HCT116 (cell line): ENCODE results near the gene GID4. TPM values are rescaled to one million over a fixed set of nuclear protein-coding genes. Genes with fewer than 3 reads are reported as not detected.

Experiments used
- ATAC-seq: fragments of 200-7000 bp; cut with Tn5 transposase; 2 replicates; pipeline ENCODE4 v1.9.1; 2020; ENCODE audit warnings: mild to moderate bottlenecking, moderate library complexity
- BruUV-seq: library from RNA; stranded (reverse); fragments of 400-500 nt; replicated peaks from 2 replicates; lab custom pipeline; 2021; lab: Mats Ljungman, UMichigan
- CTCF ChIA-PET: fragments of 300-600 bp; sonication (Branson Sonifier 250); formaldehyde crosslinking; loops from one replicate; lab custom pipeline; 2021; ENCODE audit warnings: antibody characterized with exemption; lab: Charles Lee
- POLR2A ChIA-PET: fragments of 300-600, 350-600 bp; sonication (Branson Sonifier 250); formaldehyde crosslinking; loops from one replicate; lab custom pipeline; 2021; ENCODE audit warnings: antibody characterized with exemption; lab: Charles Lee
- RAD21 ChIA-PET, 2 experiments: fragments of 300-600 bp; sonication (Branson Sonifier 250); formaldehyde crosslinking; loops; one replicate each; lab custom pipeline; 2023; ENCODE audit warnings: low total read pairs in 2 of 2; ENCODE audit not compliant: uncharacterized antibody in 2 of 2, unreplicated experiment in 2 of 2, low non-redundant PET in 1 of 2; lab: Charles Lee
- DNase-seq: peaks from one replicate; pipeline ENCODE4 v3.0.0-alpha.2; 2010; ENCODE audit warnings: low read depth, low spot score
- H2AFZ ChIP-seq: fragments of 200-600 bp; shearing (Covaris generic), sonication (generic); 2 replicates; pipeline ENCODE4 v1.6.1; 2017; ENCODE audit warnings: low read depth, mixed run types, mixed read lengths, antibody characterized with exemption, low read length; ENCODE audit not compliant: poor library complexity, severe bottlenecking
- H3K27ac ChIP-seq: 2 replicates; pipeline ENCODE4 v1.5.1; 2012; ENCODE audit warnings: low read depth, low read length
- H3K27me3 ChIP-seq: fragments of 200-600 bp; sonication (generic); 2 replicates; pipeline ENCODE4 v1.6.1; 2016; ENCODE audit warnings: mixed run types, low read length, mixed read lengths; ENCODE audit not compliant: insufficient read depth
- H3K36me3 ChIP-seq, 2 experiments: fragments of 200-500 bp in 1 of 2; fragments of 200-600 bp in 1 of 2; sonication (Bioruptor generic) in 1 of 2; sonication (generic) in 1 of 2; 2 replicates each; pipeline versions ENCODE4 v1.5.1 to v1.6.1; 2014 to 2016; ENCODE audit warnings: low read length in 2 of 2, inconsistent platforms in 1 of 2, mixed read lengths in 1 of 2, mixed run types in 1 of 2; ENCODE audit not compliant: insufficient read depth in 2 of 2, control insufficient read depth in 1 of 2
- H3K4me1 ChIP-seq, 2 experiments: fragments of 200-600 bp in 1 of 2; sonication (generic) in 1 of 2; 2 replicates each; pipeline versions ENCODE4 v1.5.1 to v1.6.1; 2012 to 2017; ENCODE audit warnings: low read length in 2 of 2, inconsistent platforms in 1 of 2, mild to moderate bottlenecking in 1 of 2, mixed read lengths in 1 of 2, mixed run types in 1 of 2, moderate library complexity in 1 of 2; ENCODE audit not compliant: insufficient read depth in 2 of 2, control insufficient read depth in 1 of 2
- H3K4me2 ChIP-seq: fragments of 200-600 bp; sonication (generic); 2 replicates; pipeline ENCODE4 v1.6.1; 2017; ENCODE audit warnings: mixed run types, low read length, mixed read lengths
- H3K4me3 ChIP-seq, 2 experiments: fragments of 200-600 bp in 1 of 2; sonication (generic) in 1 of 2; replicated peaks in 1 of 2; 2 replicates each; pipeline ENCODE4 v1.5.1; 2011 to 2016; ENCODE audit warnings: low read length in 2 of 2, control low read depth in 1 of 2, low read depth in 1 of 2, mild to moderate bottlenecking in 1 of 2, mixed read lengths in 1 of 2, mixed run types in 1 of 2
- H3K79me2 ChIP-seq: fragments of 200-600 bp; sonication (generic); 2 replicates; pipeline ENCODE4 v1.6.1; 2017; ENCODE audit warnings: mild to moderate bottlenecking, mixed run types, low read length, moderate library complexity, mixed read lengths; ENCODE audit not compliant: insufficient read depth
- H3K9ac ChIP-seq: fragments of 200-600 bp; sonication (generic); 2 replicates; pipeline ENCODE4 v1.6.1; 2016; ENCODE audit warnings: low read length, mixed read lengths
- H3K9me2 ChIP-seq: fragments of 200-600 bp; sonication (generic), shearing (Covaris generic); 2 replicates; pipeline ENCODE4 v1.6.1; 2017; ENCODE audit warnings: mixed run types, mild to moderate bottlenecking, moderate library complexity; ENCODE audit not compliant: insufficient read depth
- H3K9me3 ChIP-seq, 2 experiments: fragments of 200-500 bp in 1 of 2; fragments of 200-600 bp in 1 of 2; sonication (Bioruptor generic) in 1 of 2; sonication (generic) in 1 of 2; 2 replicates each; pipeline ENCODE4 v1.6.1; 2014 to 2017; ENCODE audit warnings: low read length in 2 of 2, mixed read lengths in 2 of 2, inconsistent platforms in 1 of 2, low read depth in 1 of 2, mild to moderate bottlenecking in 1 of 2, mixed run types in 1 of 2, moderate library complexity in 1 of 2; ENCODE audit not compliant: control insufficient read depth in 1 of 2, insufficient read depth in 1 of 2
- H4K20me1 ChIP-seq: fragments of 200-600 bp; sonication (generic), shearing (Covaris generic); 2 replicates; pipeline ENCODE4 v1.6.1; 2017; ENCODE audit warnings: mixed run types, mild to moderate bottlenecking, moderate library complexity; ENCODE audit not compliant: insufficient read depth
- CBX3 ChIP-seq: IDR thresholded peaks from 2 replicates; pipeline ENCODE4 v1.6.1; 2012; ENCODE audit warnings: low read depth
- CEBPB ChIP-seq: IDR thresholded peaks from 2 replicates; pipeline ENCODE4 v1.6.1; 2012; ENCODE audit warnings: low read depth
- EGR1 ChIP-seq: IDR thresholded peaks from 2 replicates; pipeline ENCODE4 v1.6.1; 2012; ENCODE audit warnings: low read depth
- ELF1 ChIP-seq: IDR thresholded peaks from 2 replicates; pipeline ENCODE4 v1.6.1; 2012; ENCODE audit warnings: low read depth, borderline replicate concordance
- EZH2 ChIP-seq: fragments of 200-600 bp; sonication (generic); IDR thresholded peaks from 2 replicates; pipeline ENCODE4 v1.6.1; 2017; ENCODE audit warnings: antibody characterized with exemption, mixed run types
- FOSL1 ChIP-seq: IDR thresholded peaks from 2 replicates; pipeline ENCODE4 v1.6.1; 2012; ENCODE audit warnings: low read depth
- JUND ChIP-seq: IDR thresholded peaks from 2 replicates; pipeline ENCODE4 v1.6.1; 2012
- POLR2AphosphoS5 ChIP-seq: IDR thresholded peaks from 2 replicates; pipeline ENCODE4 v1.6.1; 2011; ENCODE audit warnings: mild to moderate bottlenecking, low read depth, low read length, moderate library complexity
- RAD21 ChIP-seq: IDR thresholded peaks from 2 replicates; pipeline ENCODE4 v1.6.1; 2012; ENCODE audit warnings: low read depth, mild to moderate bottlenecking
- SRF ChIP-seq: IDR thresholded peaks from 2 replicates; pipeline ENCODE4 v1.6.1; 2012; ENCODE audit warnings: low read depth
- TCF7L2 ChIP-seq: IDR thresholded peaks from 2 replicates; pipeline ENCODE4 v1.7.0; 2011; ENCODE audit warnings: borderline replicate concordance, inconsistent platforms; ENCODE audit not compliant: insufficient read depth, insufficient read length; ENCODE audit errors: extremely low read depth
- ZFX ChIP-seq: fragments of 450-650 bp; IDR thresholded peaks from 2 replicates; pipeline ENCODE4 v1.6.1; 2017
- ZNF274 ChIP-seq: fragments of 200-500 bp; sonication (Bioruptor generic); IDR thresholded peaks from 2 replicates; pipeline ENCODE4 v1.6.1; 2014; ENCODE audit warnings: mild to moderate bottlenecking, low read depth, low read length, inconsistent platforms
- intact Hi-C: fragments of 100-400 bp; cut with micrococcal nuclease; formaldehyde crosslinking; loops from 2 replicates; pipeline ENCODE4 v1.10.0; 2022
- total RNA-seq: library from RNA; stranded (reverse); gene quantifications from one replicate; pipeline ENCODE4 v1.2.1, GENCODE V29; 2021; ENCODE audit not compliant: unreplicated experiment
- TF ChIP-seq, protein P1 (sequence below), 3 experiments: fragments of 200-600 bp in 1 of 3; sonication (generic) in 1 of 3; IDR thresholded peaks in 2 of 3; conservative IDR thresholded peaks in 1 of 3; 2 replicates each; pipeline ENCODE4 v1.5.1; 2012 to 2017; ENCODE audit warnings: low read depth in 2 of 3, low read length in 2 of 3, antibody characterized with exemption in 1 of 3, borderline replicate concordance in 1 of 3, control low read depth in 1 of 3, mild to moderate bottlenecking in 1 of 3, mixed read lengths in 1 of 3, mixed run types in 1 of 3, moderate library complexity in 1 of 3; ENCODE audit not compliant: insufficient read depth in 1 of 3
- TF ChIP-seq, protein P2 (sequence below): IDR thresholded peaks from 2 replicates; pipeline ENCODE4 v1.6.1; 2012
- TF ChIP-seq, protein P3 (sequence below): IDR thresholded peaks from 2 replicates; pipeline ENCODE4 v1.6.1; 2012; ENCODE audit warnings: low read depth

Gene GID4
- total RNA-seq, 1 experiment from 2014 or later = 10.8 TPM

DNA sequence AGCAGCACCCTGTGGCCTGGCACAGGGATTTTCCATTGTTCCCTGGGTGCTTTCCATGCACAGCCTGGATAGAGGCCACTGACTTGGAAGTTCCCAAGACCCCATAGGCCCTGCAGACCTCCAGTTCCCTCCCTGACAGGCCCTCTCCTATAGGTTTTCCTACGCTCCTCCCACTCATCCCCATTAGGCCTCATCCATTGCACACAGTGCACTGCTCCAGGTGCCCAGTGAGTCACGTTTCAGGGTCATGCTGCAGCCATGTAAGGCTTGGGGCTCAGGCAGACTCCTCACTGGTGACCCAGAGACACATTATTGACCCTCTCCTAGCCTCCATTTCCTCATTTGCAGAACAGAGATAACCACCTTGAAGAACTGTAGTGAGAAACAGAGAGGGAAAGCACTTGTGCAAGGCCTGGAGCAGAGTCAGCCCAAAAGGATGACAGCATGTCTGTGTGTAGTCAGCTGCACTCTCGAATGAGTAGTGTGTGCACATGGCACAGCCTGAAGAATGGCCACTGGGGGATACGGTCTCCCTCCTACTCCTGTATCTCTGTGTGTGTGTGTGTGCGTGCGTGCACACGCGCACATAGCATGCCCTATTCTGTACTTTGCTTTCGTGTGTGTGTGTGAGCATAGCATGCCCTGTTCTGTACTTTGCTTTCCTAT lies 39.7 kb upstream of the GID4 start:
- no peak for TF ChIP-seq POLR2AphosphoS5
- no peak for TF ChIP-seq CBX3
- no peak for TF ChIP-seq ZNF274
- TF ChIP-seq JUND = no peak
- TF ChIP-seq TCF7L2 = no peak
- TF ChIP-seq SRF = no peak
- H3K9me3 ChIP-seq = no peaks in the 10 kb centered on the region
- no peaks in the 10 kb centered on the region for H3K79me2 ChIP-seq
- no peaks in the 10 kb centered on the region for H4K20me1 ChIP-seq
- no peak overlapping the region for H2AFZ ChIP-seq
- H3K4me3 ChIP-seq = no peak overlapping the region
- ChIA-PET CTCF (no interaction called here), RAD21 (no interaction called here), POLR2A (no interaction called here)
- DNase-seq = no peak
- H3K4me1 ChIP-seq = peaks cover 0 to 7% of the 10 kb centered on the region in 2 experiments; a peak in 1 of 4 replicates
- H3K4me2 ChIP-seq = no peak overlapping the region
- no TSS peak for BruUV-seq
- H3K9me2 ChIP-seq = no peaks in the 10 kb centered on the region
- intact Hi-C loops = no loop called here
- peak; percentile 58 for ATAC-seq
- H3K27me3 ChIP-seq = no peaks in the 10 kb centered on the region
- H3K27ac ChIP-seq = no peak overlapping the region
- no peak overlapping the region for H3K9ac ChIP-seq
- no peaks in the 10 kb centered on the region for H3K36me3 ChIP-seq

DNA sequence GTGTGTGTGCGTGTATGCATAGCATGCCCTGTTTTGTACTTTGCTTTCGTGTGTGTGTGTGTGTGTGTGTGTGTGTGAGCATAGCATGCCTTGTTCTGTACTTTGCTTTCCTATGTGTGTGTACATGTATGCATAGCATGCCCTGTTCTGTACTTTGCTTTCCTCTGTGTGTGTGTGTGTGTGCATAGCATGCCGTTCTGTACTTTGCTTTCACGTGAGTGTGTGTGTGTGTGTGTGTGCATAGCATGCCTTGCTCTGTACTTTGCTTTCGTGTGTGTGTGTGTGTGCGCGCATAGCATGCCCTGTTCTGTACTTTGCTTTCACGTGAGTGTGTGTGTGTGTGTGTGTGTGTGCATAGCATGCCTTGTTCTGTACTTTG lies 39.2 kb upstream of the GID4 start:
- H3K4me1 ChIP-seq = 0 out of 4 replicates have a peak, but pooled peaks cover 0 to 4% of the 10 kb centered on the region in 2 experiments
- H4K20me1 ChIP-seq = no peaks in the 10 kb centered on the region
- H3K9me2 ChIP-seq = no peaks in the 10 kb centered on the region
- H3K9me3 ChIP-seq = no peaks in the 10 kb centered on the region
- CTCF ChIA-PET = no interaction called here
- H3K4me3 ChIP-seq = no peak overlapping the region
- intact Hi-C loops = no loop called here
- H3K36me3 ChIP-seq = no peaks in the 10 kb centered on the region
- no peaks in the 10 kb centered on the region for H3K79me2 ChIP-seq
- POLR2A ChIA-PET = no interaction called here
- no peak overlapping the region for H3K27ac ChIP-seq
- no peak for ATAC-seq
- H3K4me2 ChIP-seq = no peak overlapping the region
- no peak overlapping the region for H2AFZ ChIP-seq
- H3K9ac ChIP-seq = no peak overlapping the region
- no TSS peak for BruUV-seq
- H3K27me3 ChIP-seq = no peaks in the 10 kb centered on the region
- RAD21 ChIA-PET = interaction anchor here in 1 of 2 experiments (0.7 kb wide), 1 partner anchor 162 kb away, joined by 8 read pairs; no protein-coding TSS in a partner anchor
- DNase-seq = no peak
- no peak for TF ChIP-seq ELF1
- no peak for TF ChIP-seq SRF
- TF ChIP-seq EGR1 = no peak
- TF ChIP-seq ZFX = no peak
- TF ChIP-seq CEBPB = no peak
- no peak for TF ChIP-seq POLR2AphosphoS5
- no peak for TF ChIP-seq FOSL1
- TF ChIP-seq, protein P1, sequence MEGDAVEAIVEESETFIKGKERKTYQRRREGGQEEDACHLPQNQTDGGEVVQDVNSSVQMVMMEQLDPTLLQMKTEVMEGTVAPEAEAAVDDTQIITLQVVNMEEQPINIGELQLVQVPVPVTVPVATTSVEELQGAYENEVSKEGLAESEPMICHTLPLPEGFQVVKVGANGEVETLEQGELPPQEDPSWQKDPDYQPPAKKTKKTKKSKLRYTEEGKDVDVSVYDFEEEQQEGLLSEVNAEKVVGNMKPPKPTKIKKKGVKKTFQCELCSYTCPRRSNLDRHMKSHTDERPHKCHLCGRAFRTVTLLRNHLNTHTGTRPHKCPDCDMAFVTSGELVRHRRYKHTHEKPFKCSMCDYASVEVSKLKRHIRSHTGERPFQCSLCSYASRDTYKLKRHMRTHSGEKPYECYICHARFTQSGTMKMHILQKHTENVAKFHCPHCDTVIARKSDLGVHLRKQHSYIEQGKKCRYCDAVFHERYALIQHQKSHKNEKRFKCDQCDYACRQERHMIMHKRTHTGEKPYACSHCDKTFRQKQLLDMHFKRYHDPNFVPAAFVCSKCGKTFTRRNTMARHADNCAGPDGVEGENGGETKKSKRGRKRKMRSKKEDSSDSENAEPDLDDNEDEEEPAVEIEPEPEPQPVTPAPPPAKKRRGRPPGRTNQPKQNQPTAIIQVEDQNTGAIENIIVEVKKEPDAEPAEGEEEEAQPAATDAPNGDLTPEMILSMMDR (IDR thresholded peaks at IDR 0.05 in 2 of 3, conservative IDR thresholded peaks at IDR 0.05 in 1 of 3; ENCODE audit: borderline replicate concordance in 1 of 3, insufficient read depth in 1 of 3, low read depth in 2 of 3, low read length in 2 of 3) = no peak
- no peak for TF ChIP-seq ZNF274
- TF ChIP-seq EZH2 = no peak
- no peak for TF ChIP-seq RAD21
- TF ChIP-seq TCF7L2 = no peak
- TF ChIP-seq, protein P2, sequence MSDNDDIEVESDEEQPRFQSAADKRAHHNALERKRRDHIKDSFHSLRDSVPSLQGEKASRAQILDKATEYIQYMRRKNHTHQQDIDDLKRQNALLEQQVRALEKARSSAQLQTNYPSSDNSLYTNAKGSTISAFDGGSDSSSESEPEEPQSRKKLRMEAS = no peak
- TF ChIP-seq, protein P3, sequence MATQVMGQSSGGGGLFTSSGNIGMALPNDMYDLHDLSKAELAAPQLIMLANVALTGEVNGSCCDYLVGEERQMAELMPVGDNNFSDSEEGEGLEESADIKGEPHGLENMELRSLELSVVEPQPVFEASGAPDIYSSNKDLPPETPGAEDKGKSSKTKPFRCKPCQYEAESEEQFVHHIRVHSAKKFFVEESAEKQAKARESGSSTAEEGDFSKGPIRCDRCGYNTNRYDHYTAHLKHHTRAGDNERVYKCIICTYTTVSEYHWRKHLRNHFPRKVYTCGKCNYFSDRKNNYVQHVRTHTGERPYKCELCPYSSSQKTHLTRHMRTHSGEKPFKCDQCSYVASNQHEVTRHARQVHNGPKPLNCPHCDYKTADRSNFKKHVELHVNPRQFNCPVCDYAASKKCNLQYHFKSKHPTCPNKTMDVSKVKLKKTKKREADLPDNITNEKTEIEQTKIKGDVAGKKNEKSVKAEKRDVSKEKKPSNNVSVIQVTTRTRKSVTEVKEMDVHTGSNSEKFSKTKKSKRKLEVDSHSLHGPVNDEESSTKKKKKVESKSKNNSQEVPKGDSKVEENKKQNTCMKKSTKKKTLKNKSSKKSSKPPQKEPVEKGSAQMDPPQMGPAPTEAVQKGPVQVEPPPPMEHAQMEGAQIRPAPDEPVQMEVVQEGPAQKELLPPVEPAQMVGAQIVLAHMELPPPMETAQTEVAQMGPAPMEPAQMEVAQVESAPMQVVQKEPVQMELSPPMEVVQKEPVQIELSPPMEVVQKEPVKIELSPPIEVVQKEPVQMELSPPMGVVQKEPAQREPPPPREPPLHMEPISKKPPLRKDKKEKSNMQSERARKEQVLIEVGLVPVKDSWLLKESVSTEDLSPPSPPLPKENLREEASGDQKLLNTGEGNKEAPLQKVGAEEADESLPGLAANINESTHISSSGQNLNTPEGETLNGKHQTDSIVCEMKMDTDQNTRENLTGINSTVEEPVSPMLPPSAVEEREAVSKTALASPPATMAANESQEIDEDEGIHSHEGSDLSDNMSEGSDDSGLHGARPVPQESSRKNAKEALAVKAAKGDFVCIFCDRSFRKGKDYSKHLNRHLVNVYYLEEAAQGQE = no peak
